ENCODE data around the gene CPXM2. TPM values are rescaled to one million over a fixed set of nuclear protein-coding genes. Genes with fewer than 3 reads are reported as not detected.

Gene CPXM2
- total RNA-seq, 1 experiment from 2014 or later: not detected

DNA sequence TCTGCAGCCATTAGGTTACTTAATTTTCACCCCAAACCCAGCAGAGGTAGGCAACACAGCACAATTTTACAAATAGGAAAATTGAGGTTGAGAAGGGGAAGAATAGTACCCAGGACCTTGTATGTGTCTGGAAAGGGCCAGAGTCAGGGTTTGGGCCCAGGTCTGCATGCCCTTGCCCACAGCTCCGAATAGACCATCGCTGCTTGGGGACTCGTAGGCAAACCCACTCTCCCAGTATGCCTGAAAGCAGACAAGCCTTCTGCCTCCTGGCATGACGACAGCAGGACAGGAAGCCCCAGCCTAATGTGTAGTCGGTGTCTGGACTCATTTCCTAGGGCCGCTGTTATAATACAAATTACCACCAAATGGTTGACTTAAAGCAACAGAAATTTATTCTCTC, 133.8 kb downstream of the CPXM2 start:
- Histone ChIP-seq H3K4me3 (ENCODE audit: low read depth, low read length) (no peak overlapping the region), H3K9me3 (no peaks in the 10 kb centered on the region), H3K4me1 (peaks cover 10% of the 10 kb centered on the region; the same call in 1 of the 2 replicates), H3K36me3 (ENCODE audit: control insufficient read depth, insufficient read depth, low read length) (no peaks in the 10 kb centered on the region), H3K27me3 (replicated peaks; ENCODE audit: control insufficient read depth, insufficient read depth, low read length) (no peaks in the 10 kb centered on the region)
- no peak overlapping the region for H3K4me3 Mint-ChIP-seq (ENCODE audit: unreplicated experiment)
- DNase-seq: no peak
- H3K4me1 Mint-ChIP-seq (ENCODE audit: low read depth, unreplicated experiment): no peaks in the 10 kb centered on the region
- no peaks in the 10 kb centered on the region for H3K9me3 Mint-ChIP-seq (ENCODE audit: unreplicated experiment)
- TF ChIP-seq, protein P1, sequence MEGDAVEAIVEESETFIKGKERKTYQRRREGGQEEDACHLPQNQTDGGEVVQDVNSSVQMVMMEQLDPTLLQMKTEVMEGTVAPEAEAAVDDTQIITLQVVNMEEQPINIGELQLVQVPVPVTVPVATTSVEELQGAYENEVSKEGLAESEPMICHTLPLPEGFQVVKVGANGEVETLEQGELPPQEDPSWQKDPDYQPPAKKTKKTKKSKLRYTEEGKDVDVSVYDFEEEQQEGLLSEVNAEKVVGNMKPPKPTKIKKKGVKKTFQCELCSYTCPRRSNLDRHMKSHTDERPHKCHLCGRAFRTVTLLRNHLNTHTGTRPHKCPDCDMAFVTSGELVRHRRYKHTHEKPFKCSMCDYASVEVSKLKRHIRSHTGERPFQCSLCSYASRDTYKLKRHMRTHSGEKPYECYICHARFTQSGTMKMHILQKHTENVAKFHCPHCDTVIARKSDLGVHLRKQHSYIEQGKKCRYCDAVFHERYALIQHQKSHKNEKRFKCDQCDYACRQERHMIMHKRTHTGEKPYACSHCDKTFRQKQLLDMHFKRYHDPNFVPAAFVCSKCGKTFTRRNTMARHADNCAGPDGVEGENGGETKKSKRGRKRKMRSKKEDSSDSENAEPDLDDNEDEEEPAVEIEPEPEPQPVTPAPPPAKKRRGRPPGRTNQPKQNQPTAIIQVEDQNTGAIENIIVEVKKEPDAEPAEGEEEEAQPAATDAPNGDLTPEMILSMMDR (IDR thresholded peaks at IDR 0.05; ENCODE audit: insufficient read depth in 1 of 2, low read depth in 1 of 2, low read length in 1 of 2, severe bottlenecking in 1 of 2, unreplicated experiment in 1 of 2): no peak
- ChIA-PET CTCF (no interaction called here), POLR2A (no interaction called here)
- intact Hi-C loops (cut with micrococcal nuclease; ENCODE audit: unreplicated experiment): no loop called here
- no TSS peak for BruUV-seq (replicated peaks)
- no peaks in the 10 kb centered on the region for H3K36me3 Mint-ChIP-seq (ENCODE audit: insufficient read depth, unreplicated experiment)
- H3K27ac Mint-ChIP-seq (ENCODE audit: unreplicated experiment): no peak overlapping the region
- H3K27me3 Mint-ChIP-seq (ENCODE audit: insufficient read depth, unreplicated experiment): peaks cover 5% of the 10 kb centered on the region

DNA sequence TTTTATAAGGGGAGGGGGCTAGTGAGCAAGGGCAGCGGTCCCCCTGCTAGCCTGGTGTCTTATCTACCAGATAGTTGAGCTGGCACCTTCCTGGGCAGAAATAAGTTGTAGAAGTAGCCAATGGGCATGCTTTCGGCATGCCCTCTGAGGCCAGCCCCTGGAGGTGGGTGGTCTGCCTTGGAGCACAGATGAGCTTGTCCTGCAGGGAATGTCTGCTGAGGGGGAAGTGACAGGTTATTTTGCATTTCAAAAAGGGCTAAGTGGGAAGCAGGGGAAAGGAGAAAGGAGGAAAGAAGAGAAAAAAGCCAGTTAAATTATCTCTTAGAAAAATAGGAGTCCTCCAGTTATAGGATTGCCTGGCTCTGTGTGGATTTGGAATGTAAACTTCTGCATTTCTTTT, 136.5 kb downstream of the CPXM2 start:
- no peaks in the 10 kb centered on the region for H3K27me3 ChIP-seq (replicated peaks; ENCODE audit: control insufficient read depth, insufficient read depth, low read length)
- Mint-ChIP-seq H3K4me3 (ENCODE audit: unreplicated experiment) (no peak overlapping the region), H3K27me3 (ENCODE audit: insufficient read depth, unreplicated experiment) (no peaks in the 10 kb centered on the region)

DNA sequence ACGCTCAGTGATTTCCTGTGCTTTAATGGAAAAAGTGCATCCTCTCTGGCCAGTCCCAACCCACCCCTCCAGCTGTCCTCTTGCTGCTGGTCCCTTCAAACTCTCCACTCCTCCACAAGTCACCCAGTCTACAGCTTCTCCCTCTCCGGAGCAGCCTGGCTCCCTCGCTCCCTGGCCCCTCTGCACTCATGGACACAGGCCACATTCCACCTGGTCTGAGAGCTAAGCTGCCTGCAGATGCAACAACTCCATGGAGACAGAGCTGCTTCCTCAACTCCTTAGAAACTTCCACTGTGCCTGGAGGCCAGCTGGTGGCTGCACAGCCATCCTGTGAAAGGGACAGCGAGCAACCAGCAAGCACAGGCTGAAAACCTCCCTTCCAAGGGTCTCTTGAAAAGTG, 137.5 kb downstream of the CPXM2 start:
- H3K4me3 Mint-ChIP-seq (ENCODE audit: unreplicated experiment): no peak overlapping the region
- no peak overlapping the region for H3K27ac Mint-ChIP-seq (ENCODE audit: unreplicated experiment)
- H3K27me3 ChIP-seq (replicated peaks; ENCODE audit: control insufficient read depth, insufficient read depth, low read length): no peaks in the 10 kb centered on the region
- H3K9me3 ChIP-seq: no peaks in the 10 kb centered on the region
- no TSS peak for BruUV-seq (replicated peaks)
- H3K9me3 Mint-ChIP-seq (ENCODE audit: unreplicated experiment): peaks cover 10% of the 10 kb centered on the region
- ChIA-PET POLR2A (no interaction called here), CTCF (no interaction called here)
- TF ChIP-seq, protein P1 (IDR thresholded peaks at IDR 0.05; ENCODE audit: insufficient read depth in 1 of 2, low read depth in 1 of 2, low read length in 1 of 2, severe bottlenecking in 1 of 2, unreplicated experiment in 1 of 2): no peak
- no peaks in the 10 kb centered on the region for H3K36me3 Mint-ChIP-seq (ENCODE audit: insufficient read depth, unreplicated experiment)
- no peaks in the 10 kb centered on the region for H3K4me1 Mint-ChIP-seq (ENCODE audit: low read depth, unreplicated experiment)
- H3K36me3 ChIP-seq (ENCODE audit: control insufficient read depth, insufficient read depth, low read length): no peaks in the 10 kb centered on the region
- H3K4me3 ChIP-seq (ENCODE audit: low read depth, low read length): no peak overlapping the region
- no peak for DNase-seq
- H3K27me3 Mint-ChIP-seq (ENCODE audit: insufficient read depth, unreplicated experiment): no peaks in the 10 kb centered on the region
- intact Hi-C loops (cut with micrococcal nuclease; ENCODE audit: unreplicated experiment): no loop called here
- H3K4me1 ChIP-seq: peaks cover 10% of the 10 kb centered on the region; the same call in 1 of the 2 replicates

More for the DNA sequence above, 136.5 kb downstream of the CPXM2 start:
- ChIA-PET CTCF (no interaction called here), POLR2A (no interaction called here)
- intact Hi-C loops (cut with micrococcal nuclease; ENCODE audit: unreplicated experiment): no loop called here
- no TSS peak for BruUV-seq (replicated peaks)
- no peak overlapping the region for H3K27ac Mint-ChIP-seq (ENCODE audit: unreplicated experiment)
- H3K36me3 Mint-ChIP-seq (ENCODE audit: insufficient read depth, unreplicated experiment): no peaks in the 10 kb centered on the region
- TF ChIP-seq, protein P1 (IDR thresholded peaks at IDR 0.05; ENCODE audit: insufficient read depth in 1 of 2, low read depth in 1 of 2, low read length in 1 of 2, severe bottlenecking in 1 of 2, unreplicated experiment in 1 of 2): no peak
- H3K4me1 Mint-ChIP-seq (ENCODE audit: low read depth, unreplicated experiment): no peaks in the 10 kb centered on the region
- H3K9me3 ChIP-seq: no peaks in the 10 kb centered on the region
- peaks cover 16% of the 10 kb centered on the region; the same call in 1 of the 2 replicates for H3K4me1 ChIP-seq
- H3K4me3 ChIP-seq (ENCODE audit: low read depth, low read length): no peak overlapping the region
- peaks cover 10% of the 10 kb centered on the region for H3K9me3 Mint-ChIP-seq (ENCODE audit: unreplicated experiment)
- DNase-seq: no peak
- H3K36me3 ChIP-seq (ENCODE audit: control insufficient read depth, insufficient read depth, low read length): no peaks in the 10 kb centered on the region

Measured in Caco-2 (cell line).